HFFc6 (cell line): ENCODE data around the gene FAM53B. TPM values are rescaled to one million over a fixed set of nuclear protein-coding genes. Genes with fewer than 3 reads are reported as not detected.

Experiments used
- DNase-seq: peaks from one replicate; pipeline ENCODE4 v3.0.0-alpha.2; 2018
- H3K27ac Mint-ChIP-seq: 2 replicates; pipeline ENCODE4 v1.8.0; 2020; ENCODE audit warnings: mild to moderate bottlenecking, mixed read lengths
- H3K27me3 Mint-ChIP-seq: 2 replicates; pipeline ENCODE4 v1.8.0; 2021; ENCODE audit warnings: mild to moderate bottlenecking, moderate library complexity, mixed read lengths; ENCODE audit not compliant: insufficient read depth
- H3K36me3 Mint-ChIP-seq: 2 replicates; pipeline ENCODE4 v1.8.0; 2021; ENCODE audit warnings: low read depth, mixed read lengths
- H3K4me1 Mint-ChIP-seq: 2 replicates; pipeline ENCODE4 v1.8.0; 2020; ENCODE audit warnings: low read depth, mixed read lengths
- H3K4me3 Mint-ChIP-seq: 2 replicates; pipeline ENCODE4 v1.8.0; 2020; ENCODE audit warnings: mild to moderate bottlenecking, moderate library complexity, mixed read lengths
- H3K9me3 Mint-ChIP-seq: 2 replicates; pipeline ENCODE4 v1.8.0; 2020; ENCODE audit warnings: mild to moderate bottlenecking, mixed read lengths
- total RNA-seq, 6 experiments: library from RNA; stranded (reverse); fragmentation: NEBNext Ultra II Directional; extraction: Animal tissue kit (Norgen Biotek cat#: 25700); gene quantifications; 2 replicates in 1 of 6; 3 replicates in 5 of 6; pipeline ENCODE4 v1.2.3, GENCODE V29; 2021
- TF ChIP-seq, protein P1 (sequence below): fragments of 200-600 bp; sonication (generic); IDR thresholded peaks from 2 replicates; pipeline ENCODE4 v1.5.0; 2021; ENCODE audit warnings: antibody characterized with exemption, mild to moderate bottlenecking

Gene FAM53B
- total RNA-seq, 6 experiments from 2014 or later: 9.3 to 10.6 (median 10.4) TPM

DNA sequence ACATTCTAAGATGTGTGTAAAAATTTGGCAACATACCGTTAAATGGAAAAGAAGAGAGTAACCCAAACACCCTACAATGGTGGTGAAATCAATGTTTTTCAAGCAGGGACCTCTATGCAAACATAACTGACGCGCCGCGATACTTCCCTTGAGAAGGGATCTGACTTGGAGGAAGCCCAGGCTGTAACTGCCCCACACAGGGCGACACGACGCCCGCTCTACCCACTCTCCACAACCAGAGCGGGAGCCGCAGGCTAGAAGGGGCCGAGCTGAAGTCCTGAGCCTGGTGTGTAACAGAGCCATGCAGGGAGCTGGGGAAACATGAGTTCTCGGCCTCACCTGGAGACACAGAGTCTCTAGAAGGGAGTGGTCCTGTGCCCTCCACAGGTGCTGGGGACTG lies 120.2 kb downstream of the FAM53B start:
- Mint-ChIP-seq H3K27me3 (0 out of 2 replicates have a peak, but pooled peaks cover 3% of the 10 kb centered on the region), H3K36me3 (no peaks in the 10 kb centered on the region), H3K9me3 (no peaks in the 10 kb centered on the region), H3K4me3 (no peak overlapping the region), H3K27ac (no peak overlapping the region), H3K4me1 (no peaks in the 10 kb centered on the region)
- DNase-seq: no peak
- TF ChIP-seq, protein P1, sequence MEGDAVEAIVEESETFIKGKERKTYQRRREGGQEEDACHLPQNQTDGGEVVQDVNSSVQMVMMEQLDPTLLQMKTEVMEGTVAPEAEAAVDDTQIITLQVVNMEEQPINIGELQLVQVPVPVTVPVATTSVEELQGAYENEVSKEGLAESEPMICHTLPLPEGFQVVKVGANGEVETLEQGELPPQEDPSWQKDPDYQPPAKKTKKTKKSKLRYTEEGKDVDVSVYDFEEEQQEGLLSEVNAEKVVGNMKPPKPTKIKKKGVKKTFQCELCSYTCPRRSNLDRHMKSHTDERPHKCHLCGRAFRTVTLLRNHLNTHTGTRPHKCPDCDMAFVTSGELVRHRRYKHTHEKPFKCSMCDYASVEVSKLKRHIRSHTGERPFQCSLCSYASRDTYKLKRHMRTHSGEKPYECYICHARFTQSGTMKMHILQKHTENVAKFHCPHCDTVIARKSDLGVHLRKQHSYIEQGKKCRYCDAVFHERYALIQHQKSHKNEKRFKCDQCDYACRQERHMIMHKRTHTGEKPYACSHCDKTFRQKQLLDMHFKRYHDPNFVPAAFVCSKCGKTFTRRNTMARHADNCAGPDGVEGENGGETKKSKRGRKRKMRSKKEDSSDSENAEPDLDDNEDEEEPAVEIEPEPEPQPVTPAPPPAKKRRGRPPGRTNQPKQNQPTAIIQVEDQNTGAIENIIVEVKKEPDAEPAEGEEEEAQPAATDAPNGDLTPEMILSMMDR: no peak

DNA sequence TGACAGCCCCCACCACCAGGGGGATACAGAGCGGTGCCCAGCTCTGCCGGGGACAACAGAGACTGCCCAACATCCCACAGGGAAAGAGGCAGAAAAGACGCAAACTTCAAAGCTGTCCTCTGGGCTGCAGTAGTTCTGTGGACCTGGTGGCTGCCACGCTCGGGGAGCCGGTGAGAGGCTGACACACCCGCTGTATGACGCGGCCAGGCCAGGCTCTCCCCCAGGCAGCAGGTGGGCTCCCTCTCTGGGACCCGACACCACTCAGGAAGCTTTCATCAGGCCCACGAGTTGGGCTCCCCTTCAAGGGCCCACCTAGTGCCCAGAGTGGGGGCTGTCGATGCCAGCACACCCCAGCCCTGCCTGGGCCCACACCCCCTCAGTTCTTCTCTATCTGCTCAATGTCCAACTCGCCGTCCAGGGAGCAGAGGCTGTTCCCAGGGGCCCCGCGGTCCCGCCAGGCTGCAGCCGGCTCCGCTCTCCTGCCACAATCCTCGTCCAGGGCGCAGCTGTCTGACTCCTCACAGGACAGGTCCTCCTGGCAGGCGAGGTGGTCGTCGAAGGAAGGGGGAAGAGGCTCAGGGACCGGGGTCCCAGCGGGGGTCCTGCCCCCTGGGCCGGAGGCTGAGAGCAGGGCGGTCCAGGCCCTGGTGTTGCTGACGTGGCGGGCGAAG lies 121.2 kb downstream of the FAM53B start:
- TF ChIP-seq, protein P1: no peak
- H3K36me3 Mint-ChIP-seq: no peaks in the 10 kb centered on the region
- H3K27me3 Mint-ChIP-seq: 0 out of 2 replicates have a peak, but pooled peaks cover 3% of the 10 kb centered on the region
- H3K27ac Mint-ChIP-seq: no peak overlapping the region
- DNase-seq: no peak
- no peaks in the 10 kb centered on the region for H3K4me1 Mint-ChIP-seq
- H3K4me3 Mint-ChIP-seq: no peak overlapping the region
- no peaks in the 10 kb centered on the region for H3K9me3 Mint-ChIP-seq

DNA sequence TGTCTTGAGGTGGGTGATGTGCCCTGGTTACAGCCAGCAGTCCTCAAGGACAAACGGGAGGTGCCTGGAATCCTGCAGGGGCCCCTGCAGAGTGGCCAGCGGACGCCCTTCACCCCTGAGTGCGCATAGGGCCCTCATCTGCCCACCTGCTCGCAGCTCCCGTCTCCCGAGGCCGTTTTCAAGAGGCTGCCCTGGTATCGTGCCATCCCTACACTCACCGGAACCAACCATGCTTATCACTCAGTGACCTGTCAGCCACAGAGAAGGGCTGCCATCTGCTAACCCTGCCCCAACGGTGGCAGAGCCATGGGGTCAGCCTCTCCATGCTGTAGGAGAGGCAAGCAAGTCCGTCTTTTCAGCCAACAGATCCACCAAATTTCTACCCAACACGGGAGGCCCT lies 122.0 kb downstream of the FAM53B start:
- Mint-ChIP-seq H3K4me3 (no peak overlapping the region), H3K4me1 (no peaks in the 10 kb centered on the region), H3K9me3 (no peaks in the 10 kb centered on the region), H3K36me3 (no peaks in the 10 kb centered on the region), H3K27me3 (peaks cover 3% of the 10 kb centered on the region; the same call in 1 of the 2 replicates), H3K27ac (no peak overlapping the region)
- DNase-seq: no peak
- TF ChIP-seq, protein P1: no peak

DNA sequence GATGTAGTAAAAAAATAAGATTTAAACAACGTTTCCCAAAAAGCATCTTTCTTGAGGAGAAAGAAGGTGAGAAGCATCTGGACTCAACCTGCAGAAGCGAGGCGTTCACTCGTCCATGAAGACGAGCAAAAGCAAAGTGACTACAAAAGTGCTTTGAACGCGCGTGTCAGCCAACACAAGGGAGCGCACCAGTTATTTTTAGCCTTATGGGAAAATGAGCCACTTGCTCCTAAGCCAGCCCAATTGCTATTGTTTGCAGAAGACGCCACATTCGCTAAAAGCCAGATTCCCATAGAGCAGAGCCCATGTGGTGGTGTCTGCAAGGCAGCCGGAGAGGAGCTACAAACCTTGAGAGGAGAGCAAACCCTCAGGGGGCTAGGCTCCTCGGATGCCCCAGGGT lies 122.5 kb downstream of the FAM53B start:
- no peak overlapping the region for H3K4me3 Mint-ChIP-seq
- H3K27me3 Mint-ChIP-seq: peaks cover 3% of the 10 kb centered on the region; the same call in 1 of the 2 replicates
- TF ChIP-seq, protein P1: no peak

DNA sequence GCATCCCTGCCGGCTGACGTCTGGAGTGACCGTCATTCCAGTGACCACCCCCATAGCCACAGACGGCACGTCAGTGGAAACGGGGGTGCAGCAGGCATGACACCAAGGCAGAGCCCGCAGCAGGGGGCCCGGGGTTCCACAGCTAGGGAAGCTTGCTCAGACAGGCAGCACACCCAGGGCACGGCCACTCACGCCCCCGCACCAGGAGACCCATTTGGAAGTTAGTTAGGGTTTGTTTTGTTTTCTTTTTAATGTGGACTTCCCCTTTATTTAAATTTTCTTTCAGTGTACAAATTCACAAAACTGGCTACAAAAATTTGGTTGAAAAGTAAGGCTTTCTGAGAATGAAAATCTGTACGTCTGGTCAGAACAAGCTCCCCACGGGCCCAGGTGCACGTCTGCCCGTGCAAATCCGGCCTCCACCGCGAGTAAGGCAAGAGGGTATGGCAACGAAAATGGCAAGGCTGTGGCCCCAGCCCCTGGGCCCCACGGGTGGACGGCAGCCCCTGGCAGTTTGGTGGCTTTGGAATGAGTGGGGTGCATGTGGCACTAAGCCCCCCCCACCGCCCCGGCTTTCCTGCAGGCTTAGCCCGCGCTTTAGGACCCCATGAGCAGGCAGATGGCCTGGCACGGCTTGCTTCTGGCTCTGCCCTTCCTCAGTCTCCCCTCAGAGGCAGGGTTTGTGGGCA lies 124.2 kb downstream of the FAM53B start:
- no peak overlapping the region for H3K27ac Mint-ChIP-seq
- TF ChIP-seq, protein P1: no peak
- H3K36me3 Mint-ChIP-seq: no peaks in the 10 kb centered on the region
- no peak for DNase-seq
- H3K27me3 Mint-ChIP-seq: peaks cover 3% of the 10 kb centered on the region; the same call in 1 of the 2 replicates
- no peak overlapping the region for H3K4me3 Mint-ChIP-seq
- no peaks in the 10 kb centered on the region for H3K9me3 Mint-ChIP-seq
- H3K4me1 Mint-ChIP-seq: no peaks in the 10 kb centered on the region

More for the DNA sequence above, 122.5 kb downstream of the FAM53B start:
- H3K27ac Mint-ChIP-seq: no peak overlapping the region
- no peaks in the 10 kb centered on the region for H3K9me3 Mint-ChIP-seq
- DNase-seq: no peak
- no peaks in the 10 kb centered on the region for H3K4me1 Mint-ChIP-seq
- no peaks in the 10 kb centered on the region for H3K36me3 Mint-ChIP-seq
